A673 (cell line): Measurements from ENCODE around the gene FUT3.

Experiments
- CTCF ChIP-seq: fragments of 300-800, 200-600 bp; sonication (generic); conservative IDR thresholded peaks from 2 replicates; pipeline ENCODE4 v1.5.1; 2017; ENCODE audit warnings: low read depth, mild to moderate bottlenecking, antibody characterized with exemption, low read length, moderate library complexity, mixed read lengths
- EZH2 ChIP-seq: fragments of 200-600 bp; sonication (generic); IDR thresholded peaks from 2 replicates; pipeline ENCODE4 v1.6.1; 2017; ENCODE audit warnings: borderline replicate concordance, low read depth, mild to moderate bottlenecking, mixed read lengths, antibody characterized with exemption, low read length; ENCODE audit not compliant: poor library complexity, severe bottlenecking

GRCh38 chr19:5800361-5801270, 50.6 kb downstream of the FUT3 start:
- TF ChIP-seq CTCF (no peak), EZH2 (no peak)
